Measurements from ENCODE around the gene GABRG3. TPM values are rescaled to one million over a fixed set of nuclear protein-coding genes. Genes with fewer than 3 reads are reported as not detected.

GABRG3 gene
- total RNA-seq, 1 donor from 2014 or later = not detected

Other genes with a start within 250 kb of the GABRG3 start
- 2.2 TPM for gene GABRB3, start 198.1 kb upstream of the GABRG3 start, total RNA-seq
- not detected for gene GABRA5, start 104.1 kb upstream of the GABRG3 start, total RNA-seq

Measured in Right ventricle myocardium inferior (tissue), 1 donor.